IMR-90 (cell line): ENCODE measurements around the gene APMAP. TPM values are rescaled to one million over a fixed set of nuclear protein-coding genes. Genes with fewer than 3 reads are reported as not detected.
"Not testable (repeated sequence)": the region's sequence is repeated elsewhere in the genome, so short reads cannot be mapped to it uniquely, and the experiment has no call there.

Source experiments
- ATAC-seq: fragments of 200-7000 bp; cut with Tn5 transposase; 2 replicates; pipeline ENCODE4 v1.9.1; 2020; ENCODE audit warnings: low read depth, mild to moderate bottlenecking, moderate library complexity
- BruUV-seq: library from RNA; stranded (reverse); fragments of 400-500 nt; replicated peaks from 2 replicates; lab custom pipeline; 2021; lab: Mats Ljungman, UMichigan
- CTCF ChIA-PET: fragments of 300-600 bp; formaldehyde crosslinking; extraction: SDS; loops from one replicate; lab custom pipeline; 2021; ENCODE audit warnings: antibody characterized with exemption; lab: Yijun Ruan, JAX
- POLR2A ChIA-PET: fragments of 300-600 bp; sonication (Branson Sonifier 250); formaldehyde crosslinking; loops from one replicate; lab custom pipeline; 2022; ENCODE audit warnings: antibody characterized with exemption; ENCODE audit not compliant: unreplicated experiment; lab: Charles Lee
- DNase-seq: peaks from one replicate; pipeline ENCODE4 v3.0.0; 2013
- H2AFZ ChIP-seq: replicated peaks from 2 replicates; pipeline ENCODE3; 2013; ENCODE audit warnings: low read length, mild to moderate bottlenecking; ENCODE audit not compliant: poor library complexity
- H2AK5ac ChIP-seq: 2 replicates; pipeline ENCODE4 v1.6.1; 2013; ENCODE audit warnings: low read depth, low read length, inconsistent platforms
- H2AK9ac ChIP-seq: replicated peaks from 2 replicates; pipeline ENCODE3; 2013; ENCODE audit warnings: mild to moderate bottlenecking, low read depth, low read length, moderate library complexity; ENCODE audit not compliant: poor library complexity
- H2BK120ac ChIP-seq: 2 replicates; pipeline ENCODE4 v1.6.1; 2013; ENCODE audit warnings: low read depth, low read length, inconsistent platforms
- H2BK15ac ChIP-seq: 3 replicates; pipeline ENCODE4 v1.6.1; 2013; ENCODE audit warnings: low read depth, low read length, inconsistent platforms
- H2BK20ac ChIP-seq: 2 replicates; pipeline ENCODE4 v1.6.1; 2013; ENCODE audit warnings: low read depth, mild to moderate bottlenecking, inconsistent platforms, low read length, moderate library complexity
- H2BK5ac ChIP-seq: 2 replicates; pipeline ENCODE4 v1.6.1; 2013; ENCODE audit warnings: mild to moderate bottlenecking, low read depth, low read length, inconsistent platforms; ENCODE audit not compliant: poor library complexity, severe bottlenecking
- H3K14ac ChIP-seq: replicated peaks from 2 replicates; pipeline ENCODE4 v1.6.1; 2013; ENCODE audit warnings: low read depth, low read length, inconsistent platforms
- H3K18ac ChIP-seq: 2 replicates; pipeline ENCODE4 v1.6.1; 2013; ENCODE audit warnings: low read depth, low read length, control low read depth
- H3K23ac ChIP-seq: 2 replicates; pipeline ENCODE4 v1.6.1; 2013; ENCODE audit warnings: low read depth, low read length, inconsistent platforms
- H3K27ac ChIP-seq: 2 replicates; pipeline ENCODE4 v1.5.1; 2013; ENCODE audit warnings: mild to moderate bottlenecking, control low read depth, low read length; ENCODE audit not compliant: insufficient read depth
- H3K27me3 ChIP-seq: 2 replicates; pipeline ENCODE4 v1.6.1; 2013; ENCODE audit warnings: low read length; ENCODE audit not compliant: control insufficient read depth, insufficient read depth
- H3K36me3 ChIP-seq: 2 replicates; pipeline ENCODE4 v1.6.1; 2013; ENCODE audit warnings: low read length, mixed read lengths; ENCODE audit not compliant: control insufficient read depth, insufficient read depth
- H3K4ac ChIP-seq: 2 replicates; pipeline ENCODE4 v1.6.1; 2013; ENCODE audit warnings: low read depth, low read length, inconsistent platforms
- H3K4me1 ChIP-seq: 2 replicates; pipeline ENCODE4 v1.6.1; 2013; ENCODE audit warnings: low read length, mixed read lengths; ENCODE audit not compliant: control insufficient read depth, insufficient read depth
- H3K4me2 ChIP-seq: 2 replicates; pipeline ENCODE4 v1.6.1; 2013; ENCODE audit warnings: low read depth, mild to moderate bottlenecking, control low read depth, low read length, moderate library complexity
- H3K4me3 ChIP-seq: 2 replicates; pipeline ENCODE4 v1.5.1; 2013; ENCODE audit warnings: low read depth, mild to moderate bottlenecking, control low read depth, low read length, moderate library complexity; ENCODE audit not compliant: insufficient read depth
- H3K56ac ChIP-seq: 2 replicates; pipeline ENCODE4 v1.6.1; 2013; ENCODE audit warnings: low read length, inconsistent platforms; ENCODE audit not compliant: insufficient read depth; ENCODE audit errors: extremely low read depth
- H3K79me1 ChIP-seq, 2 experiments: 2 replicates each; pipeline ENCODE4 v1.6.1; 2013; ENCODE audit warnings: low read length in 2 of 2, inconsistent platforms in 1 of 2, low read depth in 1 of 2
- H3K9ac ChIP-seq: 2 replicates; pipeline ENCODE4 v1.6.1; 2013; ENCODE audit warnings: low read depth, low read length, control low read depth
- H3K9me1 ChIP-seq: 2 replicates; pipeline ENCODE4 v1.6.1; 2013; ENCODE audit warnings: low read length, inconsistent platforms; ENCODE audit not compliant: insufficient read depth
- H3K9me3 ChIP-seq: 2 replicates; pipeline ENCODE4 v1.6.1; 2013; ENCODE audit warnings: low read length; ENCODE audit not compliant: control insufficient read depth, insufficient read depth
- H4K20me1 ChIP-seq: 2 replicates; pipeline ENCODE4 v1.6.1; 2013; ENCODE audit warnings: low read length, inconsistent platforms; ENCODE audit not compliant: insufficient read depth
- H4K5ac ChIP-seq: 2 replicates; pipeline ENCODE4 v1.6.1; 2013; ENCODE audit warnings: mild to moderate bottlenecking, low read depth, low read length, control low read depth
- H4K8ac ChIP-seq, 2 experiments: 2 replicates each; pipeline ENCODE4 v1.6.1; 2013; ENCODE audit warnings: low read depth in 2 of 2, low read length in 2 of 2, control low read depth in 1 of 2, inconsistent platforms in 1 of 2
- H4K91ac ChIP-seq: 2 replicates; pipeline ENCODE4 v1.6.1; 2013; ENCODE audit warnings: low read depth, low read length, inconsistent platforms; ENCODE audit not compliant: insufficient read depth
- WGBS, 2 experiments: methylation state at CpG; one replicate each; pipeline versions ENCODE4 v1.1.5 to v1.1.7; 2013; ENCODE audit warnings: missing lambda C conversion rate in 2 of 2; ENCODE audit not compliant: insufficient read length in 1 of 2; ENCODE audit errors: extremely low coverage in 2 of 2; 5-methylcytosine and 5-hydroxymethylcytosine counted together
- dilution Hi-C: fragments of 300-500 bp; cut with HindIII; formaldehyde crosslinking; loops from one replicate; pipeline ENCODE4 v1.14.3; 2018; ENCODE audit warnings: low sequenced_read_pairs; ENCODE audit not compliant: unreplicated experiment
- in situ Hi-C: fragments of 300-500 bp; cut with MboI; formaldehyde crosslinking; loops from 3 replicates; pipeline ENCODE4 v1.14.3; 2019; ENCODE audit warnings: low sequenced_read_pairs, inconsistent platforms, mixed read lengths
- intact Hi-C: fragments of 100-400 bp; cut with micrococcal nuclease; formaldehyde crosslinking; loops from 2 replicates; pipeline ENCODE4 v1.10.0; 2022
- polyA plus RNA-seq, 3 experiments: library from polyadenylated mRNA; depleted of rRNA; stranded (reverse); fragments of >200 nt; gene quantifications; 2 replicates each; pipeline ENCODE4 v1.2.3, GENCODE V29; 2012; ENCODE audit warnings: low replicate concordance in 1 of 3
- total RNA-seq: library from RNA; depleted of rRNA; stranded (reverse); fragments of >200 nt; gene quantifications from 2 replicates; pipeline ENCODE4 v1.2.3, GENCODE V29; 2012

APMAP gene
- total and polyA plus RNA-seq, 2 of the 4 experiments (the other 2 are of a cell fraction): 67.2 to 88.8 TPM

GRCh38 chr20:24948396-24948938 is 44.1 kb downstream of the APMAP start:
- H3K14ac ChIP-seq, in situ Hi-C loops, H2AK5ac ChIP-seq, H3K9ac ChIP-seq, H2BK15ac ChIP-seq, H3K9me3 ChIP-seq, H3K23ac ChIP-seq, H2BK5ac ChIP-seq, H4K8ac ChIP-seq, ATAC-seq, dilution Hi-C loops, H3K4ac ChIP-seq, H3K4me3 ChIP-seq, DNase-seq, H4K91ac ChIP-seq, H2BK20ac ChIP-seq, CTCF ChIA-PET, BruUV-seq, POLR2A ChIA-PET, H3K9me1 ChIP-seq, H2BK120ac ChIP-seq, H4K20me1 ChIP-seq, H3K56ac ChIP-seq, H3K27me3 ChIP-seq, intact Hi-C loops, H4K5ac ChIP-seq, H3K4me1 ChIP-seq, H3K79me1 ChIP-seq, H2AFZ ChIP-seq, H3K4me2 ChIP-seq, H3K36me3 ChIP-seq, H2AK9ac ChIP-seq, H3K18ac ChIP-seq, H3K27ac ChIP-seq: not testable (repeated sequence)
- no CpG with 5 or more reads among the region's 4 CpGs for WGBS, 2 experiments

- H3K27ac ChIP-seq, H3K18ac ChIP-seq, H3K56ac ChIP-seq, H3K36me3 ChIP-seq, in situ Hi-C loops, dilution Hi-C loops, BruUV-seq, H3K9ac ChIP-seq, H3K79me1 ChIP-seq, H2AK9ac ChIP-seq, H2BK5ac ChIP-seq, H4K8ac ChIP-seq, H3K23ac ChIP-seq, H4K91ac ChIP-seq, H2AFZ ChIP-seq, ATAC-seq, H3K4me3 ChIP-seq, H2BK15ac ChIP-seq, POLR2A ChIA-PET, H3K9me1 ChIP-seq, intact Hi-C loops, H4K20me1 ChIP-seq, H4K5ac ChIP-seq, H3K4me2 ChIP-seq, H2AK5ac ChIP-seq, H3K9me3 ChIP-seq, H3K4me1 ChIP-seq, H3K14ac ChIP-seq, H2BK120ac ChIP-seq, H2BK20ac ChIP-seq, CTCF ChIA-PET, DNase-seq, H3K27me3 ChIP-seq, H3K4ac ChIP-seq: not testable (repeated sequence)
- WGBS, 2 experiments: no CpG with 5 or more reads among the region's 1 CpG
These were observed 46.2 kb downstream of the APMAP start for GRCh38 chr20:24946376-24946775.
